KMS-11 (cell line): ENCODE results near the gene DHFR.
A peak's percentile ranks its signal among the peaks of the same experiment; 100 is the strongest.

ENCODE experiments used
- H2AFZ ChIP-seq: fragments of 200-600 bp; sonication (generic); 2 replicates; pipeline ENCODE4 v1.6.1; 2016; ENCODE audit warnings: antibody characterized with exemption, mixed run types, low read depth
- H3K27ac ChIP-seq: fragments of 200-600 bp; sonication (generic); 2 replicates; pipeline ENCODE4 v1.6.1; 2016; ENCODE audit warnings: mild to moderate bottlenecking, mixed run types
- H3K27me3 ChIP-seq: fragments of 200-600 bp; sonication (generic); 2 replicates; pipeline ENCODE4 v1.6.1; 2017; ENCODE audit warnings: mild to moderate bottlenecking, low read depth, mixed run types, moderate library complexity; ENCODE audit not compliant: insufficient read depth
- H3K36me3 ChIP-seq: fragments of 200-600 bp; sonication (generic); 2 replicates; pipeline ENCODE4 v1.6.1; 2017; ENCODE audit warnings: mild to moderate bottlenecking, mixed run types; ENCODE audit not compliant: insufficient read depth
- H3K4me1 ChIP-seq: fragments of 200-600 bp; sonication (generic); 2 replicates; pipeline ENCODE4 v1.6.1; 2016; ENCODE audit warnings: mild to moderate bottlenecking, low read depth, mixed run types; ENCODE audit not compliant: poor library complexity, severe bottlenecking
- H3K4me2 ChIP-seq: fragments of 200-600 bp; sonication (generic); 2 replicates; pipeline ENCODE4 v1.7.0; 2016; ENCODE audit warnings: mild to moderate bottlenecking, mixed run types
- H3K4me3 ChIP-seq: fragments of 200-600 bp; sonication (generic); IDR thresholded peaks from 2 replicates; pipeline ENCODE4 v1.6.1; 2017; ENCODE audit warnings: low read depth, low read length, mixed read lengths; ENCODE audit not compliant: insufficient read depth
- H3K79me2 ChIP-seq: fragments of 200-600 bp; sonication (generic); 2 replicates; pipeline ENCODE4 v1.6.1; 2016; ENCODE audit warnings: low read depth, mixed run types; ENCODE audit not compliant: insufficient read depth
- H3K9ac ChIP-seq: fragments of 200-600 bp; sonication (generic); 2 replicates; pipeline ENCODE4 v1.6.1; 2016; ENCODE audit warnings: mild to moderate bottlenecking, mixed run types
- H4K20me1 ChIP-seq: fragments of 200-600 bp; sonication (generic); 2 replicates; pipeline ENCODE4 v1.6.1; 2016; ENCODE audit warnings: mild to moderate bottlenecking, mixed run types; ENCODE audit not compliant: insufficient read depth
- CTCF ChIP-seq: fragments of 200-600 bp; sonication (generic); conservative IDR thresholded peaks from 2 replicates; pipeline ENCODE4 v1.6.1; 2017; ENCODE audit warnings: low read depth, mild to moderate bottlenecking, antibody characterized with exemption, low read length, moderate library complexity, mixed read lengths

Gene DHFR

GRCh38 chr5:80654391-80655230 lies at the start of gene DHFR, which contains the start of gene MSH3:
TSS of gene DHFR (minus strand) at chr5:80654983. CDS start at chr5:80654489, 494 bp downstream.
TSS of gene MSH3 (plus strand) at chr5:80654652. CDS start at chr5:80654728, 76 bp downstream.
- H3K4me3 ChIP-seq = no peak within 1 kb of the TSS
- no peaks in the 10 kb centered on the region for H4K20me1 ChIP-seq
- peak within 1 kb of the TSS; percentile 52 for H2AFZ ChIP-seq
- H3K4me2 ChIP-seq = peak within 1 kb of the TSS; percentile 91
- H3K79me2 ChIP-seq = peaks cover 27% of the 10 kb centered on the region
- H3K27me3 ChIP-seq = no peaks in the 10 kb centered on the region
- H3K4me1 ChIP-seq = peaks cover 19% of the 10 kb centered on the region
- TF ChIP-seq CTCF = peak; percentile 37; the same call in 1 of the 2 replicates
- peak within 1 kb of the TSS; percentile 94 for H3K27ac ChIP-seq
- H3K36me3 ChIP-seq = peaks cover 9% of the 10 kb centered on the region; the same call in 1 of the 2 replicates
- peak within 1 kb of the TSS; percentile 91 for H3K9ac ChIP-seq

GRCh38 chr5:80704221-80704620 lies 49.4 kb upstream of the DHFR start:
- Histone ChIP-seq H3K9ac (no peak overlapping the region), H3K4me2 (no peak overlapping the region), H3K27ac (no peak overlapping the region), H3K4me3 (no peak overlapping the region), H3K79me2 (no peaks in the 10 kb centered on the region), H3K27me3 (no peaks in the 10 kb centered on the region), H3K36me3 (no peaks in the 10 kb centered on the region), H4K20me1 (no peaks in the 10 kb centered on the region), H3K4me1 (peaks cover 19% of the 10 kb centered on the region), H2AFZ (no peak overlapping the region)
- TF ChIP-seq CTCF = no peak

- Histone ChIP-seq H3K79me2 (no peaks in the 10 kb centered on the region), H4K20me1 (no peaks in the 10 kb centered on the region), H3K4me1 (peaks cover 19% of the 10 kb centered on the region), H3K27me3 (no peaks in the 10 kb centered on the region), H3K36me3 (no peaks in the 10 kb centered on the region), H3K27ac (no peak overlapping the region), H3K4me3 (no peak overlapping the region), H2AFZ (no peak overlapping the region), H3K9ac (no peak overlapping the region), H3K4me2 (no peak overlapping the region)
- no peak for TF ChIP-seq CTCF
These were observed 49.0 kb upstream of the DHFR start for GRCh38 chr5:80703747-80704146.

GRCh38 chr5:80703291-80703690 lies 48.5 kb upstream of the DHFR start:
- H4K20me1 ChIP-seq = no peaks in the 10 kb centered on the region
- H3K4me2 ChIP-seq = no peak overlapping the region
- H3K9ac ChIP-seq = no peak overlapping the region
- H2AFZ ChIP-seq = no peak overlapping the region
- no peak overlapping the region for H3K4me3 ChIP-seq
- no peak for TF ChIP-seq CTCF
- no peaks in the 10 kb centered on the region for H3K27me3 ChIP-seq
- no peaks in the 10 kb centered on the region for H3K36me3 ChIP-seq
- H3K79me2 ChIP-seq = no peaks in the 10 kb centered on the region
- no peak overlapping the region for H3K27ac ChIP-seq
- H3K4me1 ChIP-seq = peaks cover 19% of the 10 kb centered on the region
